WTC11 (cell line): ENCODE measurements around the gene EGLN1. TPM values are rescaled to one million over a fixed set of nuclear protein-coding genes. Genes with fewer than 3 reads are reported as not detected.

ENCODE experiments used
- ATAC-seq: fragments of 200-7000 bp; cut with Tn5 transposase; 2 replicates; pipeline ENCODE4 v1.10.0; 2021; ENCODE audit warnings: mild to moderate bottlenecking, moderate library complexity
- CTCF ChIA-PET: fragments of 300-600 bp; sonication (Branson Sonifier 250); formaldehyde crosslinking; loops from one replicate; lab custom pipeline; 2021; ENCODE audit warnings: antibody characterized with exemption; lab: Charles Lee
- POLR2A ChIA-PET: fragments of 350-600 bp; sonication (Branson Sonifier 250); formaldehyde crosslinking; loops from one replicate; lab custom pipeline; 2021; ENCODE audit warnings: antibody characterized with exemption; lab: Charles Lee
- DNase-seq: peaks from one replicate; pipeline ENCODE4 v3.0.0; 2021; ENCODE audit warnings: low spot score
- H3K27ac Mint-ChIP-seq: 2 replicates; pipeline ENCODE4 v1.8.0; 2021; ENCODE audit warnings: mixed read lengths
- H3K27me3 Mint-ChIP-seq: 2 replicates; pipeline ENCODE4 v1.8.0; 2021; ENCODE audit warnings: low read depth, mild to moderate bottlenecking, moderate library complexity, mixed read lengths
- H3K36me3 Mint-ChIP-seq: 2 replicates; pipeline ENCODE4 v1.8.0; 2021; ENCODE audit warnings: mixed read lengths
- H3K4me1 Mint-ChIP-seq: 2 replicates; pipeline ENCODE4 v1.8.0; 2022; ENCODE audit warnings: mixed read lengths
- H3K4me3 Mint-ChIP-seq: 2 replicates; pipeline ENCODE4 v1.8.0; 2021; ENCODE audit warnings: mild to moderate bottlenecking, moderate library complexity, mixed read lengths
- H3K9me3 Mint-ChIP-seq: 2 replicates; pipeline ENCODE4 v1.8.0; 2021; ENCODE audit warnings: mixed read lengths
- CBFB ChIP-seq: sonication (generic); formaldehyde crosslinking; IDR thresholded peaks from 2 replicates; pipeline ENCODE4 v1.8.1; 2022; ENCODE audit warnings: mild to moderate bottlenecking, low read depth, missing genetic modification reagents
- ESRRA ChIP-seq: sonication (generic); formaldehyde crosslinking; IDR thresholded peaks from 2 replicates; pipeline ENCODE4 v1.8.1; 2022; ENCODE audit warnings: mild to moderate bottlenecking, missing genetic modification reagents, borderline replicate concordance
- FOXJ3 ChIP-seq: sonication (generic); formaldehyde crosslinking; IDR thresholded peaks from 2 replicates; pipeline ENCODE4 v1.9.0; 2021; ENCODE audit warnings: missing genetic modification reagents, mild to moderate bottlenecking, borderline replicate concordance
- FOXK1 ChIP-seq: sonication (generic); formaldehyde crosslinking; IDR thresholded peaks from 2 replicates; pipeline ENCODE4 v1.8.0; 2022; ENCODE audit warnings: mild to moderate bottlenecking, moderate library complexity, missing genetic modification reagents
- JUN ChIP-seq: sonication (generic); formaldehyde crosslinking; IDR thresholded peaks from 2 replicates; pipeline ENCODE4 v1.8.0; 2023; ENCODE audit warnings: mild to moderate bottlenecking, missing genetic modification reagents
- MYBL2 ChIP-seq: sonication (generic); formaldehyde crosslinking; IDR thresholded peaks from 2 replicates; pipeline ENCODE4 v1.8.1; 2023; ENCODE audit warnings: mild to moderate bottlenecking, moderate library complexity, missing genetic modification reagents
- NFE2L1 ChIP-seq: sonication (generic); formaldehyde crosslinking; IDR thresholded peaks from 2 replicates; pipeline ENCODE4 v1.8.1; 2023; ENCODE audit warnings: missing genetic modification reagents
- NR3C1 ChIP-seq: sonication (generic); formaldehyde crosslinking; conservative IDR thresholded peaks from 2 replicates; pipeline ENCODE4 v1.8.1; 2023; ENCODE audit warnings: low read depth, mild to moderate bottlenecking, missing genetic modification reagents
- TCF7 ChIP-seq: sonication (generic); formaldehyde crosslinking; IDR thresholded peaks from 2 replicates; pipeline ENCODE4 v1.8.0; 2022; ENCODE audit warnings: mild to moderate bottlenecking, low read depth, missing genetic modification reagents, moderate library complexity
- TP53 ChIP-seq: sonication (generic); formaldehyde crosslinking; IDR thresholded peaks from 2 replicates; pipeline ENCODE4 v1.8.1; 2023; ENCODE audit warnings: mild to moderate bottlenecking, missing genetic modification reagents
- ZNF121 ChIP-seq: sonication (generic); formaldehyde crosslinking; IDR thresholded peaks from 2 replicates; pipeline ENCODE4 v1.8.0; 2023; ENCODE audit warnings: missing genetic modification reagents
- ZNF263 ChIP-seq: sonication (generic); formaldehyde crosslinking; IDR thresholded peaks from 2 replicates; pipeline ENCODE4 v1.8.1; 2022; ENCODE audit warnings: low read depth, mild to moderate bottlenecking, moderate library complexity, missing genetic modification reagents
- ZNF423 ChIP-seq: fragments of 250-450 bp; sonication (Bioruptor Pico); IDR thresholded peaks from 2 replicates; pipeline ENCODE4 v2.1.2; 2022; ENCODE audit warnings: mild to moderate bottlenecking, moderate library complexity
- total RNA-seq: library from RNA; stranded (reverse); gene quantifications from 3 replicates; pipeline ENCODE4 v1.2.3, GENCODE V29; 2021
- TF ChIP-seq, protein P1 (sequence below): fragments of 200-600 bp; IDR thresholded peaks from 2 replicates; pipeline ENCODE4 v1.8.0; 2022; ENCODE audit warnings: antibody characterized with exemption
- TF ChIP-seq, protein P2 (sequence below): fragments of 250-450 bp; sonication (Bioruptor Pico); IDR thresholded peaks from 2 replicates; pipeline ENCODE4 v1.8.0; 2021; ENCODE audit warnings: mild to moderate bottlenecking
- TF ChIP-seq, protein P3 (sequence below): fragments of 250-450 bp; sonication (Bioruptor Pico); conservative IDR thresholded peaks from 2 replicates; pipeline ENCODE4 v1.9.0; 2021; ENCODE audit warnings: mild to moderate bottlenecking
- TF ChIP-seq, protein P4 (sequence below): sonication (generic); formaldehyde crosslinking; IDR thresholded peaks from 2 replicates; pipeline ENCODE4 v1.8.1; 2022; ENCODE audit warnings: mild to moderate bottlenecking, missing genetic modification reagents, moderate library complexity, borderline replicate concordance
- TF ChIP-seq, protein P5 (sequence below): fragments of 250-450 bp; sonication (Bioruptor Pico); IDR thresholded peaks from 2 replicates; pipeline ENCODE4 v1.9.0; 2021; ENCODE audit warnings: moderate library complexity, mild to moderate bottlenecking, inconsistent platforms, borderline replicate concordance
- TF ChIP-seq, protein P6 (sequence below): sonication (generic); formaldehyde crosslinking; IDR thresholded peaks from 2 replicates; pipeline ENCODE4 v1.8.1; 2023; ENCODE audit warnings: mild to moderate bottlenecking, missing genetic modification reagents
- TF ChIP-seq, protein P7 (sequence below): sonication (generic); formaldehyde crosslinking; IDR thresholded peaks from 2 replicates; pipeline ENCODE4 v1.8.0; 2022; ENCODE audit warnings: missing genetic modification reagents

The EGLN1 gene
- total RNA-seq, 1 experiment from 2014 or later: 13.7 TPM

DNA sequence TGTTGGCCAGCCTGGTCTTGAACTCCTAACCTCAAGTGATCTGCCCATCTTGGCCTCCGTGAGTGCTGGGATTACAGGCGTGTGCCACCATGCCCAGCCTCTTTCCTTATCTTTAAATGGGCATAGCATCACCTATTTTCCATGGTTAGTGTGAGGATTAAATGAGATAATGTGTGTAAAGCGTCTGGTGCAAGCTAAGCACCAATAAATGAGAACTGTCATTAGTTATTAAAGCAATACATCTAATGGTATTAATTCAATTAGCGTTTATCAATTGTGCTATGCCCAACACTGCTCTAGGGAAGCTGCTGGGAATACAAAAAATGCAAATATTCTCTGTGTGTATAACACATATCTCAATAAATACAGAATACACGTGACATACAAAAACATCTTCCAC lies 94.5 kb downstream of the EGLN1 start:
- TF ChIP-seq CBFB: no peak
- no peak for TF ChIP-seq NFE2L1 (CRISPR knock-in tag)
- TF ChIP-seq TCF7 (CRISPR knock-in tag): no peak
- TF ChIP-seq, protein P1, sequence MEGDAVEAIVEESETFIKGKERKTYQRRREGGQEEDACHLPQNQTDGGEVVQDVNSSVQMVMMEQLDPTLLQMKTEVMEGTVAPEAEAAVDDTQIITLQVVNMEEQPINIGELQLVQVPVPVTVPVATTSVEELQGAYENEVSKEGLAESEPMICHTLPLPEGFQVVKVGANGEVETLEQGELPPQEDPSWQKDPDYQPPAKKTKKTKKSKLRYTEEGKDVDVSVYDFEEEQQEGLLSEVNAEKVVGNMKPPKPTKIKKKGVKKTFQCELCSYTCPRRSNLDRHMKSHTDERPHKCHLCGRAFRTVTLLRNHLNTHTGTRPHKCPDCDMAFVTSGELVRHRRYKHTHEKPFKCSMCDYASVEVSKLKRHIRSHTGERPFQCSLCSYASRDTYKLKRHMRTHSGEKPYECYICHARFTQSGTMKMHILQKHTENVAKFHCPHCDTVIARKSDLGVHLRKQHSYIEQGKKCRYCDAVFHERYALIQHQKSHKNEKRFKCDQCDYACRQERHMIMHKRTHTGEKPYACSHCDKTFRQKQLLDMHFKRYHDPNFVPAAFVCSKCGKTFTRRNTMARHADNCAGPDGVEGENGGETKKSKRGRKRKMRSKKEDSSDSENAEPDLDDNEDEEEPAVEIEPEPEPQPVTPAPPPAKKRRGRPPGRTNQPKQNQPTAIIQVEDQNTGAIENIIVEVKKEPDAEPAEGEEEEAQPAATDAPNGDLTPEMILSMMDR: no peak

DNA sequence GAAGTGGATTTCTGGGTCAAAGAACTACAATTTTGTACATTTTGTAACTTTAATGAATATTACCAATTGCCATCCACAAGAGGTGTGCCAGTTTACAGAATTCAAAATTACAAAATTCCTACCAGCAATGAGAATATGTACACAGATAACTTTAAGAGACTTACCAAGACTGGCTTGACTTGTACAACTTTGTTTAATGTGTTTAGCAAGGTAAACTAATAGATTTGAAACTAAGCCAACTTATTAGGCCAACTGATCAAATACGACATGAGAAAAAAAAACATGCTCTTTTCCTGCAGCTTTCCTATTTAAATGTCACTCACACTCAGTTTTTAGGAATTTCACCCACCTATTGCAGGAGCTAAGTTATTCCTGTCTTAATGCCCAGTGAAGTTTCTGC lies 95.8 kb downstream of the EGLN1 start:
- TF ChIP-seq FOXK1: no peak
- Mint-ChIP-seq H3K36me3 (no peaks in the 10 kb centered on the region), H3K4me1 (peaks cover 7% of the 10 kb centered on the region), H3K27me3 (no peaks in the 10 kb centered on the region), H3K27ac (no peak overlapping the region), H3K9me3 (no peaks in the 10 kb centered on the region), H3K4me3 (no peak overlapping the region)
- CTCF ChIA-PET: no interaction called here
- POLR2A ChIA-PET: no interaction called here
- no peak for DNase-seq
- ATAC-seq: no peak

More for the DNA sequence above, 94.5 kb downstream of the EGLN1 start:
- H3K9me3 Mint-ChIP-seq: no peaks in the 10 kb centered on the region
- ChIA-PET POLR2A (no interaction called here), CTCF (no interaction called here)
- H3K4me3 Mint-ChIP-seq: no peak overlapping the region
- H3K27ac Mint-ChIP-seq: no peak overlapping the region
- peaks cover 7% of the 10 kb centered on the region for H3K4me1 Mint-ChIP-seq
- DNase-seq: no peak
- no peaks in the 10 kb centered on the region for H3K27me3 Mint-ChIP-seq
- no peak for ATAC-seq
- no peaks in the 10 kb centered on the region for H3K36me3 Mint-ChIP-seq

DNA sequence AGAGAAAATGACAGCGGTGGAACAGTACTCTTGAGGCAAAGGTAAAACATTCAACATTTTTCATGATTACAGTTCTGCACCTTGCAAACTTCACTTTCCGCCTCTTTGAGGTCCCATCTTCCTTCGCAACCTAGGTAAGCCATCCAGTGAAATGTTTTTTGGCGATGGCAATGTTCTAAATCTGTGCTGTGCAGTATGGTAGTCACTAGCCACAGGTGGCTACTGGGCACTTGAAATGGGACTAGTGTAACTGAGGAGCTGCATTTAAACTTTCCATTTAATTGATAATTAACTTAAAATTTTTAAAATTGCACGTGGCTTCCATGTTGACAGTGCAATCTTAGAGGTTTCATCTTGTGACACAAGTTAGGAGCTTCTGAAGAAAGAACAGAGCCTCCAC lies 97.4 kb downstream of the EGLN1 start:
- H3K36me3 Mint-ChIP-seq: no peaks in the 10 kb centered on the region
- DNase-seq: no peak
- H3K27ac Mint-ChIP-seq: no peak overlapping the region
- ATAC-seq: no peak
- H3K27me3 Mint-ChIP-seq: no peaks in the 10 kb centered on the region
- H3K9me3 Mint-ChIP-seq: no peaks in the 10 kb centered on the region
- CTCF ChIA-PET: interaction anchor here (1.1 kb wide), 1 partner anchor 13 kb away, joined by 3 read pairs; the partner anchor contains the start of genes EXOC8 and SPRTN
- no peak overlapping the region for H3K4me3 Mint-ChIP-seq
- POLR2A ChIA-PET: no interaction called here
- peaks cover 7% of the 10 kb centered on the region for H3K4me1 Mint-ChIP-seq
- no peak for TF ChIP-seq MYBL2 (CRISPR knock-in tag)
- no peak for TF ChIP-seq JUN (CRISPR knock-in tag)
- no peak for TF ChIP-seq TCF7 (CRISPR knock-in tag)
- TF ChIP-seq ZNF263 (CRISPR knock-in tag): no peak
- TF ChIP-seq, protein P2, sequence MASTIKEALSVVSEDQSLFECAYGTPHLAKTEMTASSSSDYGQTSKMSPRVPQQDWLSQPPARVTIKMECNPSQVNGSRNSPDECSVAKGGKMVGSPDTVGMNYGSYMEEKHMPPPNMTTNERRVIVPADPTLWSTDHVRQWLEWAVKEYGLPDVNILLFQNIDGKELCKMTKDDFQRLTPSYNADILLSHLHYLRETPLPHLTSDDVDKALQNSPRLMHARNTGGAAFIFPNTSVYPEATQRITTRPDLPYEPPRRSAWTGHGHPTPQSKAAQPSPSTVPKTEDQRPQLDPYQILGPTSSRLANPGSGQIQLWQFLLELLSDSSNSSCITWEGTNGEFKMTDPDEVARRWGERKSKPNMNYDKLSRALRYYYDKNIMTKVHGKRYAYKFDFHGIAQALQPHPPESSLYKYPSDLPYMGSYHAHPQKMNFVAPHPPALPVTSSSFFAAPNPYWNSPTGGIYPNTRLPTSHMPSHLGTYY (CRISPR knock-in tag): no peak
- TF ChIP-seq, protein P3, sequence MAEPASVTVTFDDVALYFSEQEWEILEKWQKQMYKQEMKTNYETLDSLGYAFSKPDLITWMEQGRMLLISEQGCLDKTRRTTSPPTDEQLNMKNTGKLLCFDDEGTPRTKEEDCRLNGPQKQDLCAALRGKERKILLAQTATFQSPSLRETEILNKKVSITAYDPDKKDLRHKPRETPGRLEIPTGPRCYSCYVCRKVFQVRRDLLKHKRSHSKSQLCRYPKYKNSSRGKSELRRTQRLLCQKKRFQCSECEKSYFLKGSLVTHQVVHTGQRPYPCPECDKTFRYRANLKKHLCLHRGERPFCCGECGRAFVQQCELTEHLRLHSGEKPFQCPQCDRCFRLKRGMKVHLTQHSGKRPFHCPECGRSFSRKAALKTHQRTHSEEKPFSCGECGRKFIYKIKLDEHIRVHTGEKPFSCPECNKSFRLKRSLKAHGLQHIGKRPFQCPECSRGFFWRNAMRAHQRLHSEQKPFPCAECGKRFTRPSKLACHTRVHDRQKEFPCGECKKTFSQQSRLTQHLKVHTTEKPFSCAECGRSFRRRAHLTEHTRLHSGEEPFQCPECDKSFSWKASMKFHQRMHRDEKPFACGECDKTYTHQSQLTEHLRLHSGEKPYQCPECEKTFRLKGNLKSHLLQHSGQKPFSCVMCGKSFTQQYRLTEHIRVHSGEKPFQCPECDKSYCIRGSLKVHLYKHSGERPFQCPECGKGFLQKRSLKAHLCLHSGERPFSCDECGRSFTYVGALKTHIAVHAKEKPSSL (CRISPR knock-in tag): no peak
- TF ChIP-seq ZNF423 (CRISPR knock-in tag): no peak
- TF ChIP-seq, protein P4, sequence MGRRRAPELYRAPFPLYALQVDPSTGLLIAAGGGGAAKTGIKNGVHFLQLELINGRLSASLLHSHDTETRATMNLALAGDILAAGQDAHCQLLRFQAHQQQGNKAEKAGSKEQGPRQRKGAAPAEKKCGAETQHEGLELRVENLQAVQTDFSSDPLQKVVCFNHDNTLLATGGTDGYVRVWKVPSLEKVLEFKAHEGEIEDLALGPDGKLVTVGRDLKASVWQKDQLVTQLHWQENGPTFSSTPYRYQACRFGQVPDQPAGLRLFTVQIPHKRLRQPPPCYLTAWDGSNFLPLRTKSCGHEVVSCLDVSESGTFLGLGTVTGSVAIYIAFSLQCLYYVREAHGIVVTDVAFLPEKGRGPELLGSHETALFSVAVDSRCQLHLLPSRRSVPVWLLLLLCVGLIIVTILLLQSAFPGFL: no peak
- TF ChIP-seq ESRRA (CRISPR knock-in tag): no peak
- no peak for TF ChIP-seq FOXJ3
- no peak for TF ChIP-seq ZNF121 (CRISPR knock-in tag)
- no peak for TF ChIP-seq NR3C1 (CRISPR knock-in tag)
- TF ChIP-seq, protein P5, sequence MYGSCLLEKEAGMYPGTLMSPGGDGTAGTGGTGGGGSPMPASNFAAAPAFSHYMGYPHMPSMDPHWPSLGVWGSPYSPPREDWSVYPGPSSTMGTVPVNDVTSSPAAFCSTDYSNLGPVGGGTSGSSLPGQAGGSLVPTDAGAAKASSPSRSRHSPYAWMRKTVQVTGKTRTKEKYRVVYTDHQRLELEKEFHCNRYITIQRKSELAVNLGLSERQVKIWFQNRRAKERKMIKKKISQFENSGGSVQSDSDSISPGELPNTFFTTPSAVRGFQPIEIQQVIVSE (CRISPR knock-in tag): no peak
- TF ChIP-seq, protein P6, sequence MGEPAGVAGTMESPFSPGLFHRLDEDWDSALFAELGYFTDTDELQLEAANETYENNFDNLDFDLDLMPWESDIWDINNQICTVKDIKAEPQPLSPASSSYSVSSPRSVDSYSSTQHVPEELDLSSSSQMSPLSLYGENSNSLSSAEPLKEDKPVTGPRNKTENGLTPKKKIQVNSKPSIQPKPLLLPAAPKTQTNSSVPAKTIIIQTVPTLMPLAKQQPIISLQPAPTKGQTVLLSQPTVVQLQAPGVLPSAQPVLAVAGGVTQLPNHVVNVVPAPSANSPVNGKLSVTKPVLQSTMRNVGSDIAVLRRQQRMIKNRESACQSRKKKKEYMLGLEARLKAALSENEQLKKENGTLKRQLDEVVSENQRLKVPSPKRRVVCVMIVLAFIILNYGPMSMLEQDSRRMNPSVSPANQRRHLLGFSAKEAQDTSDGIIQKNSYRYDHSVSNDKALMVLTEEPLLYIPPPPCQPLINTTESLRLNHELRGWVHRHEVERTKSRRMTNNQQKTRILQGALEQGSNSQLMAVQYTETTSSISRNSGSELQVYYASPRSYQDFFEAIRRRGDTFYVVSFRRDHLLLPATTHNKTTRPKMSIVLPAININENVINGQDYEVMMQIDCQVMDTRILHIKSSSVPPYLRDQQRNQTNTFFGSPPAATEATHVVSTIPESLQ (CRISPR knock-in tag): no peak
- TF ChIP-seq, protein P7, sequence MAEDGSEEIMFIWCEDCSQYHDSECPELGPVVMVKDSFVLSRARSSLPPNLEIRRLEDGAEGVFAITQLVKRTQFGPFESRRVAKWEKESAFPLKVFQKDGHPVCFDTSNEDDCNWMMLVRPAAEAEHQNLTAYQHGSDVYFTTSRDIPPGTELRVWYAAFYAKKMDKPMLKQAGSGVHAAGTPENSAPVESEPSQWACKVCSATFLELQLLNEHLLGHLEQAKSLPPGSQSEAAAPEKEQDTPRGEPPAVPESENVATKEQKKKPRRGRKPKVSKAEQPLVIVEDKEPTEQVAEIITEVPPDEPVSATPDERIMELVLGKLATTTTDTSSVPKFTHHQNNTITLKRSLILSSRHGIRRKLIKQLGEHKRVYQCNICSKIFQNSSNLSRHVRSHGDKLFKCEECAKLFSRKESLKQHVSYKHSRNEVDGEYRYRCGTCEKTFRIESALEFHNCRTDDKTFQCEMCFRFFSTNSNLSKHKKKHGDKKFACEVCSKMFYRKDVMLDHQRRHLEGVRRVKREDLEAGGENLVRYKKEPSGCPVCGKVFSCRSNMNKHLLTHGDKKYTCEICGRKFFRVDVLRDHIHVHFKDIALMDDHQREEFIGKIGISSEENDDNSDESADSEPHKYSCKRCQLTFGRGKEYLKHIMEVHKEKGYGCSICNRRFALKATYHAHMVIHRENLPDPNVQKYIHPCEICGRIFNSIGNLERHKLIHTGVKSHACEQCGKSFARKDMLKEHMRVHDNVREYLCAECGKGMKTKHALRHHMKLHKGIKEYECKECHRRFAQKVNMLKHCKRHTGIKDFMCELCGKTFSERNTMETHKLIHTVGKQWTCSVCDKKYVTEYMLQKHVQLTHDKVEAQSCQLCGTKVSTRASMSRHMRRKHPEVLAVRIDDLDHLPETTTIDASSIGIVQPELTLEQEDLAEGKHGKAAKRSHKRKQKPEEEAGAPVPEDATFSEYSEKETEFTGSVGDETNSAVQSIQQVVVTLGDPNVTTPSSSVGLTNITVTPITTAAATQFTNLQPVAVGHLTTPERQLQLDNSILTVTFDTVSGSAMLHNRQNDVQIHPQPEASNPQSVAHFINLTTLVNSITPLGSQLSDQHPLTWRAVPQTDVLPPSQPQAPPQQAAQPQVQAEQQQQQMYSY (CRISPR knock-in tag): no peak
- TF ChIP-seq TP53 (CRISPR knock-in tag): no peak
